ENCODE measurements around the gene ADAR.

DNA sequence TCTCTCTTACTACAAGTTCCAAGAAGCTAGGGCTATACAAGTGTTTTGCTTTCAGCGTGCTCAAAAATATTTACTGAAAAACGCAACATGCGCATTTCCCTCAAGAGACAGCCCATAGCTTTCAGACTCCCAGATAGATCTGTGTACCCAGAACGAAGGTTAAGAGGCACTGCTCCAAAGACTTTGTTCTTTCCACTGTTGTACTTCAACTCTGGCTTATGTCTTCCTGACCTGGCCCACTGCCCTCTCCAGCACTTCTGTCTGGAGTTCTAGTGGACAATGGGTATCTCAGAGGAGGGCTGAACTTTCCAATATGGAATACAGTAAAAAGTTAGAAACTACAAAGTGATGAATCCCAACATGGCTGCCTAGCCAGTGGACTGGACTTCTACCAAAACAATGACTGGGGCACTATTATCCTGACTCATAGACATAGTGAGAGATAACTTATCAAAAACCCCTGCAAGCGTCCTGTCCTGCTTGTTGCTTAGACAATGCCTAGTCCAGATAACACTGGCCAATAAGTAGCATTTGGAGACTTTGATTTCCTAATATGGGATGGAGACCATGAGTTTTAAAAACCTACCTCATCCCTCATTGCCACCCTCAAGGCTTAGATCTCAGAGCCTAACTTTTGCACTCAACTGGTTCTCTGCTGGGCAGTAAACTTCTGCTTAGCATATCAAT is 8.8 kb upstream of the ADAR start:
- TF ChIP-seq EZH2 (IDR thresholded peaks at IDR 0.05) (no peak), POLR2AphosphoS5 (IDR thresholded peaks at IDR 0.05; ENCODE audit: borderline replicate concordance, low read depth, low read length) (no peak)
